Measurements from ENCODE around the gene HES4.

DNA sequence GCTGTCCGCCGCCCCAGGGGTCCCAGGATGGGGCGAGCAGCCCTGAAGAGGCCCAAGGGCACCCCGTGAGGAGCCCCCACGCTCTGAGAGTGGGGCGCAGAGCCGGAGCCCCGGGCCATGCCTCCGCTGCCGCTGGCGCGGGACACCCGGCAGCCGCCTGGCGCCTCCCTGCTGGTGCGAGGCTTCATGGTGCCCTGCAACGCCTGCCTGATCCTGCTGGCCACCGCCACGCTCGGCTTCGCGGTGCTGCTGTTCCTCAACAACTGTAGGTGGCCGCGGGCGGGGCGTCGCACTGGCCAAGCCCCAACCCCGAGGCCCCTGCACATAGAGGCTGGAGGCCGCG is 34.5 kb upstream of the HES4 start:
- TF ChIP-seq, protein P1, sequence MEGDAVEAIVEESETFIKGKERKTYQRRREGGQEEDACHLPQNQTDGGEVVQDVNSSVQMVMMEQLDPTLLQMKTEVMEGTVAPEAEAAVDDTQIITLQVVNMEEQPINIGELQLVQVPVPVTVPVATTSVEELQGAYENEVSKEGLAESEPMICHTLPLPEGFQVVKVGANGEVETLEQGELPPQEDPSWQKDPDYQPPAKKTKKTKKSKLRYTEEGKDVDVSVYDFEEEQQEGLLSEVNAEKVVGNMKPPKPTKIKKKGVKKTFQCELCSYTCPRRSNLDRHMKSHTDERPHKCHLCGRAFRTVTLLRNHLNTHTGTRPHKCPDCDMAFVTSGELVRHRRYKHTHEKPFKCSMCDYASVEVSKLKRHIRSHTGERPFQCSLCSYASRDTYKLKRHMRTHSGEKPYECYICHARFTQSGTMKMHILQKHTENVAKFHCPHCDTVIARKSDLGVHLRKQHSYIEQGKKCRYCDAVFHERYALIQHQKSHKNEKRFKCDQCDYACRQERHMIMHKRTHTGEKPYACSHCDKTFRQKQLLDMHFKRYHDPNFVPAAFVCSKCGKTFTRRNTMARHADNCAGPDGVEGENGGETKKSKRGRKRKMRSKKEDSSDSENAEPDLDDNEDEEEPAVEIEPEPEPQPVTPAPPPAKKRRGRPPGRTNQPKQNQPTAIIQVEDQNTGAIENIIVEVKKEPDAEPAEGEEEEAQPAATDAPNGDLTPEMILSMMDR (IDR thresholded peaks at IDR 0.05), result no peak
- TF ChIP-seq POLR2A (IDR thresholded peaks at IDR 0.05), result no peak
- no peak for TF ChIP-seq POLR2AphosphoS5 (IDR thresholded peaks at IDR 0.05)

Data from breast epithelium (tissue), 3 donors.